Ishikawa (cell line): ENCODE data around the gene POLR1A.

ENCODE experiments used
- CEBPB ChIP-seq: IDR thresholded peaks from 2 replicates; pipeline ENCODE4 v1.6.1; 2012
- CREB1 ChIP-seq: IDR thresholded peaks from 2 replicates; pipeline ENCODE4 v1.6.1; 2012; ENCODE audit warnings: low read depth
- EGR1 ChIP-seq: IDR thresholded peaks from 2 replicates; pipeline ENCODE4 v1.6.1; 2012
- EP300 ChIP-seq: IDR thresholded peaks from 2 replicates; pipeline ENCODE4 v1.6.1; 2012; ENCODE audit warnings: borderline replicate concordance
- FOXM1 ChIP-seq: IDR thresholded peaks from 2 replicates; pipeline ENCODE4 v1.6.1; 2012; ENCODE audit warnings: low read depth, borderline replicate concordance
- MAX ChIP-seq: IDR thresholded peaks from 2 replicates; pipeline ENCODE4 v1.6.1; 2012
- NFIC ChIP-seq: IDR thresholded peaks from 2 replicates; pipeline ENCODE4 v1.6.1; 2012
- RAD21 ChIP-seq: IDR thresholded peaks from 2 replicates; pipeline ENCODE4 v1.6.1; 2012; ENCODE audit warnings: low read depth
- TAF1 ChIP-seq: IDR thresholded peaks from 2 replicates; pipeline ENCODE4 v1.6.1; 2012; ENCODE audit warnings: low read depth, mild to moderate bottlenecking
- TCF12 ChIP-seq: IDR thresholded peaks from 2 replicates; pipeline ENCODE4 v1.6.1; 2012; ENCODE audit warnings: low read depth
- TEAD4 ChIP-seq: IDR thresholded peaks from 2 replicates; pipeline ENCODE4 v1.6.1; 2012
- USF1 ChIP-seq: IDR thresholded peaks from 2 replicates; pipeline ENCODE4 v1.6.1; 2012
- YY1 ChIP-seq: IDR thresholded peaks from 2 replicates; pipeline ENCODE4 v1.6.1; 2012; ENCODE audit warnings: low read depth
- ZBTB7A ChIP-seq: IDR thresholded peaks from 2 replicates; pipeline ENCODE4 v1.6.1; 2012; ENCODE audit warnings: low read depth
- TF ChIP-seq, protein P1 (sequence below): IDR thresholded peaks from 2 replicates; pipeline ENCODE4 v1.6.1; 2012; ENCODE audit warnings: low read depth, mild to moderate bottlenecking

The POLR1A gene

GRCh38 chr2:86032861-86033595 lies 72.7 kb downstream of the POLR1A start:
- TF ChIP-seq NFIC, result no peak
- no peak for TF ChIP-seq USF1
- TF ChIP-seq TCF12, result no peak
- TF ChIP-seq TEAD4, result no peak
- no peak for TF ChIP-seq EGR1
- TF ChIP-seq ZBTB7A, result no peak
- no peak for TF ChIP-seq EP300
- no peak for TF ChIP-seq FOXM1
- TF ChIP-seq, protein P1, sequence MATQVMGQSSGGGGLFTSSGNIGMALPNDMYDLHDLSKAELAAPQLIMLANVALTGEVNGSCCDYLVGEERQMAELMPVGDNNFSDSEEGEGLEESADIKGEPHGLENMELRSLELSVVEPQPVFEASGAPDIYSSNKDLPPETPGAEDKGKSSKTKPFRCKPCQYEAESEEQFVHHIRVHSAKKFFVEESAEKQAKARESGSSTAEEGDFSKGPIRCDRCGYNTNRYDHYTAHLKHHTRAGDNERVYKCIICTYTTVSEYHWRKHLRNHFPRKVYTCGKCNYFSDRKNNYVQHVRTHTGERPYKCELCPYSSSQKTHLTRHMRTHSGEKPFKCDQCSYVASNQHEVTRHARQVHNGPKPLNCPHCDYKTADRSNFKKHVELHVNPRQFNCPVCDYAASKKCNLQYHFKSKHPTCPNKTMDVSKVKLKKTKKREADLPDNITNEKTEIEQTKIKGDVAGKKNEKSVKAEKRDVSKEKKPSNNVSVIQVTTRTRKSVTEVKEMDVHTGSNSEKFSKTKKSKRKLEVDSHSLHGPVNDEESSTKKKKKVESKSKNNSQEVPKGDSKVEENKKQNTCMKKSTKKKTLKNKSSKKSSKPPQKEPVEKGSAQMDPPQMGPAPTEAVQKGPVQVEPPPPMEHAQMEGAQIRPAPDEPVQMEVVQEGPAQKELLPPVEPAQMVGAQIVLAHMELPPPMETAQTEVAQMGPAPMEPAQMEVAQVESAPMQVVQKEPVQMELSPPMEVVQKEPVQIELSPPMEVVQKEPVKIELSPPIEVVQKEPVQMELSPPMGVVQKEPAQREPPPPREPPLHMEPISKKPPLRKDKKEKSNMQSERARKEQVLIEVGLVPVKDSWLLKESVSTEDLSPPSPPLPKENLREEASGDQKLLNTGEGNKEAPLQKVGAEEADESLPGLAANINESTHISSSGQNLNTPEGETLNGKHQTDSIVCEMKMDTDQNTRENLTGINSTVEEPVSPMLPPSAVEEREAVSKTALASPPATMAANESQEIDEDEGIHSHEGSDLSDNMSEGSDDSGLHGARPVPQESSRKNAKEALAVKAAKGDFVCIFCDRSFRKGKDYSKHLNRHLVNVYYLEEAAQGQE, result no peak
- no peak for TF ChIP-seq TAF1
- no peak for TF ChIP-seq MAX
- TF ChIP-seq CEBPB, result no peak
- TF ChIP-seq RAD21, result no peak
- TF ChIP-seq YY1, result no peak
- TF ChIP-seq CREB1, result no peak

DNA sequence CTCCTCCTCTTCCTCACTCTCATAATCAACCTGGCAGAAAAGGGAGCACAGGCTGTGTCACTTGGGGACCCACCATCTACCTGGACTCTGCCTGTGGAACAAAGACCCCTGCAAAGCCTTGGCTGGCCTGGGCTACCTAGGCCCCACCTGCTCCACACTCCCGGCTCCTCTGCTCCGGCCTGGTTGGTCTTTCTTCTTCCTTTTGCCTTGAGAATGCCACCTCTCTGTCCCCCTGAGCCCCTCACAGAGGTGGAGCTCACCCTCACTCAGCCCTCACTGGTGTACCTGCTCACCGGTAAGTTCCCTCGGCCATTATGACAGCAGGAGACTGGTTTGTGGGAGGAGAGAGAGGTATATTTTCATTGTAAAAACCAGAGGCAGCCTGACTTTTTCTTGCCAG lies 74.1 kb downstream of the POLR1A start:
- TF ChIP-seq RAD21, result no peak
- no peak for TF ChIP-seq EGR1
- TF ChIP-seq EP300, result no peak
- no peak for TF ChIP-seq CEBPB
- no peak for TF ChIP-seq TCF12

DNA sequence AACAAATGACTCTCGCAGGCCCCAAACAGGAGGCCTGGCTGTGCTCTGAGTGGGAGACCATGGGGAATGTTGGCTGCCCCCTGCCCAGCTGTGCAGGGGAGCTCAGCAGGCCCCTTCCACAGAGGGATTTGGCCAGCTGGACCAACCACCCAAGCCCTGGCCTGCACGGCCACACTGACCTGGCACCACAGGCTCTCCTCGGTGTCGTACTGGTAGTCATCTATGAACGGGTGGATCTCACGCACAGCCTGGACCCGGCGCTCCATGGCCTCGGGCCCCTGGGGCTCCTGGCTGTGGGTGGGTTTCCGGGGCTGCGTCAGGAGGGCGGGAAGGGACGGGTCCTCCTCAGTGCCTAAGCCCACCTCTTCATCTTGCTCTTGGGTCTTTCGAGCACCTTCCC lies 74.5 kb downstream of the POLR1A start:
- TF ChIP-seq USF1 (no peak), NFIC (no peak), CEBPB (no peak), TCF12 (no peak), EGR1 (no peak), MAX (no peak), ZBTB7A (no peak)

- TF ChIP-seq, protein P1, result no peak
- TF ChIP-seq RAD21, result no peak
These were observed 75.8 kb downstream of the POLR1A start for GRCh38 chr2:86029873-86030272.

DNA sequence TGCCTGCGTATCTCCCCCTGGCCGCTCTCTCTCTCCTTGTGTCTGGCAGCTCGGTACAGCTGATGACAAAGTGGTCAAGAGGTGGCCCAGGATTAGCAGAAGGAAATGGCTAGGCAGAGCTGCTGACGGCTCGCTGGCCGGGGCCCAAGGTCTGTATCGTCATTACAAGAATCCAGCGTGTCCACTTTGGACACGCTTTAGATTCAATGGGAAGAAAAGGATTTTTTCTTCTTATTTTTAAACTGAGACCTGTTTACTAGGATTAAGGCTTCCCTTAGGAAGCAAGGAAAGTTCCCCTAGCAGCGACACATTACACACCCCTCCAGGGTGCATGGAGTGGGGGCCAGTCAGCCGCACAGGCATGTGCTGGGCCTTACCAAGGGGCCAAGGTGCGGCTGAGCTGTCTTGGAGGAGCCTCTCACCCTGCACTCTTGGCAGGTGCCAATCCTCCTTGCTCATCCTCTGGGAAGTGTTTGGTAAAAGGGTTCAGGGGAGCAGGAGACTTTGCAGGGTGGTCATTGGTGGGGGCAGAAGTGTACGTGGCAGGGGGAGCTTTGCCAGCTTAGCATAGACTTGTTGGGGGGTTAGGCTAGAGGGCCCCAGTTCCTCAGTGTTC lies 76.8 kb downstream of the POLR1A start:
- TF ChIP-seq ZBTB7A (no peak), NFIC (no peak), TEAD4 (no peak)

- TF ChIP-seq TAF1 (no peak), EP300 (no peak), MAX (no peak), FOXM1 (no peak), TCF12 (no peak), ZBTB7A (no peak), RAD21 (no peak)
- TF ChIP-seq, protein P1, result no peak
These were observed 77.5 kb downstream of the POLR1A start for GRCh38 chr2:86027922-86028765.
